H1 (cell line): ENCODE results near the gene CDC26. TPM values are rescaled to one million over a fixed set of nuclear protein-coding genes. Genes with fewer than 3 reads are reported as not detected.

ENCODE experiments used
- CHD2 ChIP-seq: IDR thresholded peaks from 2 replicates; pipeline ENCODE4 v1.6.1; 2012; ENCODE audit warnings: low read length, improper control_type of control experiment
- JUN ChIP-seq: IDR thresholded peaks from 2 replicates; pipeline ENCODE4 v1.6.1; 2011; ENCODE audit warnings: low read depth, mild to moderate bottlenecking, improper control_type of control experiment, low read length
- polyA plus RNA-seq, 7 experiments: library from polyadenylated mRNA; depleted of rRNA in 3 of 7; stranded (reverse) in 5 of 7; unstranded in 2 of 7; fragments of >200 nt in 5 of 7; fragments of 200-250 nt in 2 of 7; gene quantifications; 1 replicate in 5 of 7; 2 replicates in 1 of 7; 4 replicates in 1 of 7; pipeline versions ENCODE4 v1.2.1 to v1.2.3, GENCODE V29; 2011 to 2013; ENCODE audit warnings: missing spikeins in 2 of 7, mixed read lengths in 2 of 7
- total RNA-seq: library from RNA; stranded (reverse); fragmentation: NEBNext Ultra II Directional; extraction: Animal tissue kit (Norgen Biotek cat#: 25700); gene quantifications from 2 replicates; pipeline ENCODE4 v1.2.1, GENCODE V29; 2021

Gene CDC26
- total and polyA plus RNA-seq, 2 of the 8 experiments (the other 6 are each of a cell fraction or from before 2014, with no cell fraction given): 31.5 to 41.9 TPM

DNA sequence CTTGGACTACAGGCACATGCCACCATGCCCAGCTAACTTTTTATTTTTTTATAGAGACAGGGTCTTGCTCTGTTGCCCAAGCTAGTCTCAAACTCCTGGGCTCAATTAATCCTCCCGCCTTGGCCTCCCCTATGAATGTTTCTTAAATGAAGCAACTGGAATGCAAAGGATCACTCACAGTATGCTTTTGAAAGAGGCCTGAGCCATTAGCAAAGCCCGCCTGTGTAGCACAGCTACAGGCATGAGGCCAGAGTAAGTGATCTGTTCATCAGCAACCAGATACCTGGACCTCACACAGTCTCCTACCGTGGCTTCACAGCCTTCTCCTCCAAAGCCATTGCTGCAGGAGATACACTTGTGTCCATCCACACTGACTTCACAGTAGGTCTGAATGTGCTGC, 44.7 kb upstream of the CDC26 start (continued):
- no peak for TF ChIP-seq CHD2
- no peak for TF ChIP-seq JUN
